ENCODE data around the gene PVALEF.

The PVALEF gene

GRCh38 chr17:81129289-81129688, 36.0 kb upstream of the PVALEF start:
- no peak for DNase-seq

GRCh38 chr17:81129711-81130367, 35.5 kb upstream of the PVALEF start:
- no peak for DNase-seq

- no peak for DNase-seq
Observed at GRCh38 chr17:81130385-81131361, 34.6 kb upstream of the PVALEF start.

DNA sequence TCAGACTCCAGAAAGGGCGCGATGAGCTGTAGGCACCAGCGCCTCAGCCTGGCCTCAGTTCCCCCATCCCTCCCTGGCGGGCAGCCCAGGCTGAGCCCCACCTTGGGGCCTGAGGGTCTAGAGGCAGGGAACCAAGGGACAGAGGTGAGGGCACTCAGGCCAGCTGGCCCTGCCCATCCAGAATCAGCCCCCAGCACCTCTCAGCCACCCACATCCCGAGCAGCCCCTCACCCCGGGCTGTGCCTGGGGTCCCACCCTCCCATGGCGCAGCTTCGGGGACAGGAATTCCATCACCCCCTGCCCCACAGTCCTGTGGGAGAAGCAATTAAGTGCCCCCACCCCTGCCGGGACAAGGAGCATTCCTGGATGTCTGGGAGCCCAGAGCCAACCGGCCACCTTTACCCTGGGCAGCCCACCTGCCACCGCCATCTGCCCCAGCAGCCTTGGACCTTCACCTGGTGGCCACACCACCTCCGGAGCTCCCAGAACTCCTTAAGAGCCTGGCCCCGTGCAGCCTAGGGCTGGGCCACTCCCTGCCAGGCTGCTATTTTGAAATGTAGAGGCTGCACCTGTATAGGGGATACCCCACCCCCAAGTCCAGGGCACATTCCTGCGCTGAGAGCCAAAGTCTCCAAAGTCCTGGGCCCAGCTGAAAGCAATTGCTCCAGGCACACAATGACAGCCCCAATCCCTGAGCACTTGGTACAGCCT, 33.7 kb upstream of the PVALEF start:
- no peak for DNase-seq

- no peak for DNase-seq
Observed at GRCh38 chr17:81132197-81132540, 33.1 kb upstream of the PVALEF start.

DNA sequence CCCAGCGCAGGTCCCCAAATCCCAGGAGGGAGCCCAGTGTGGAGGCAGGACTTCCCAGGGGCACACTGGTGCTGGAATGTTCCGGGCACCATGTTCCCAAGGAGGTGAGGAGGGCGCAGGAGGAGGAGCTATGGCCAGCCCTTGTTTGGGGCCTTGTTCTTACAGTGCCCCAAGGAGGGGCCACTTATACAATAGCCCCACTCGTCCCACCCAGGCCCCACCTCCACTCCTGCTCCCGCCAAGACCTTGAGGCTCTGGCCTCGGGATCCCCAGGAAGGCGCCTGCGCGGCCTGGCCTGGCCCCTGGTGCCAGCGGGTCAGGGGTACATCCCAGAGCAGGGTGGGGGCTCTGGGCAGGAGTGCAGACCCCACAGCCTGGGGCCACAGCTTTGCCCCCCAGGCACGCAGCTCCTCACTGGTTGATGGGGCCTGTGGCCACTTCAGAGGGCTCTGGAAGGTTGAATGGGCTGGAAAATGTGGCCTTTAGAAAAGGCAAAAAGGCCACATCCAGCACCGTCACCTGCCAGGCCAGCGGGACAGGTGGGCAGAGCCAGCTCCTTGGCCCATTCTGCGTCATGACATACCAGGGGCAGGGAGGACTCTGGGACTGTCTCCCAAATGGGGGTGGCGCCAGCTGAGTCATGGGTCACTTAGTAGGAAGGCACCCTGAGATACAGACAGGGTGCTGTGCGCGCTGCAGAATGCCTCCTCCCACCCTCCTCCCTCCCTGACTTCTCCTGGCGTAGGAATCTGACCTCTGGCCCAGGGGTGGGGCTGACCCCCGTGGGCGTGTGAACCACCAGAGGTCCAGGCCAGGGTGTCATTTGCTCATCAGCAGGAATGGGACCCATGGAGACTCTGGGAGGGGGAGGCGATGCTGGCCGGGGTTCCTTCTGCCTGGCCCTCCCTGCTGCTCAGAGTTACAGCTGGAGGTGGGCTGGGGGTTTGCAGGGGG, 32.3 kb upstream of the PVALEF start:
- DNase-seq = no peak

GRCh38 chr17:81134064-81134781, 31.1 kb upstream of the PVALEF start:
- DNase-seq = no peak

- no peak for DNase-seq
Observed at GRCh38 chr17:81135505-81136278, 29.6 kb upstream of the PVALEF start.

- no peak for DNase-seq
Observed at GRCh38 chr17:81136366-81136765, 28.9 kb upstream of the PVALEF start.

DNA sequence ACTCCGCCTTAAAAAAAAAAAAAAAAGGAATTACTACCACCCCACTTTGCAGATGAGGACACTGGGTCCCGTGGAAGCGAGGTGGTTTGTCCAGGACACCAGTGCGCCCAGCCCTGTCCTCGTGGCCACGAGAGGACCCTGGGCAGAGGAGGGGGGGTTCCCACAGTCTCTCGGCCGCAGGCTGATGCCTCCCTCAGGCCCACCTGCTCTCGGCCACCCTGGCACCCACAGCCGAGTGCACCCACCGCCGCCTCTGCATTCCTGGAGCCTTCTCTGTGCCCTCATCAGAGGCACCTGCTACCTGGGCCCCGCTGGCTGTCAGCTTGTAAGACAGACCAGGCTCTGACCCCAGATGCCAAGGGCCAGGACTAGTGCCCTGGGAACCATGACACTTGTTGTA, 28.1 kb upstream of the PVALEF start:
- DNase-seq = no peak

- DNase-seq = no peak
Observed at GRCh38 chr17:81138083-81138482, 27.2 kb upstream of the PVALEF start.

GRCh38 chr17:81138500-81138899, 26.8 kb upstream of the PVALEF start:
- no peak for DNase-seq

DNA sequence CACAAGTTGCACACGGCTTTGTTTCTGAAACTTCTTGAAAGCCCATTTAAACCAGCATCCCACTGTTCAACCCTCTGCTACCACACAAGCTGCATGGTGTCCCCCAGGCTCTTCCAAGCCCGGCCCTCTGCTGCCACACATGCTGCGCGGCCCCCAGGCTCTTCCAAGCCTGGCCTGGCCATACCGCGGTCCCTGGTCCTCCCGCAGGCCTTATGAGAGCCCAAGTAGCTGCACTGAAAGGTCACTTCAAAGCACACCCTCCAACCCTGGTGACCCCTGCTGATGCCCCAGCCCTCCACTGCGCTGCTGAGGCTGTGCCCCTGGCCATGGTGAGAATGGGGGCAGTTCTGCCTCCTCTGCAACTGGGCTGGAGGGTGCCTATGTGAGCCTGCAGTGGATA, 25.9 kb upstream of the PVALEF start:
- DNase-seq = no peak

GRCh38 chr17:81140018-81140417, 25.3 kb upstream of the PVALEF start:
- no peak for DNase-seq

- no peak for DNase-seq
Observed at GRCh38 chr17:81140695-81141094, 24.6 kb upstream of the PVALEF start.

DNA sequence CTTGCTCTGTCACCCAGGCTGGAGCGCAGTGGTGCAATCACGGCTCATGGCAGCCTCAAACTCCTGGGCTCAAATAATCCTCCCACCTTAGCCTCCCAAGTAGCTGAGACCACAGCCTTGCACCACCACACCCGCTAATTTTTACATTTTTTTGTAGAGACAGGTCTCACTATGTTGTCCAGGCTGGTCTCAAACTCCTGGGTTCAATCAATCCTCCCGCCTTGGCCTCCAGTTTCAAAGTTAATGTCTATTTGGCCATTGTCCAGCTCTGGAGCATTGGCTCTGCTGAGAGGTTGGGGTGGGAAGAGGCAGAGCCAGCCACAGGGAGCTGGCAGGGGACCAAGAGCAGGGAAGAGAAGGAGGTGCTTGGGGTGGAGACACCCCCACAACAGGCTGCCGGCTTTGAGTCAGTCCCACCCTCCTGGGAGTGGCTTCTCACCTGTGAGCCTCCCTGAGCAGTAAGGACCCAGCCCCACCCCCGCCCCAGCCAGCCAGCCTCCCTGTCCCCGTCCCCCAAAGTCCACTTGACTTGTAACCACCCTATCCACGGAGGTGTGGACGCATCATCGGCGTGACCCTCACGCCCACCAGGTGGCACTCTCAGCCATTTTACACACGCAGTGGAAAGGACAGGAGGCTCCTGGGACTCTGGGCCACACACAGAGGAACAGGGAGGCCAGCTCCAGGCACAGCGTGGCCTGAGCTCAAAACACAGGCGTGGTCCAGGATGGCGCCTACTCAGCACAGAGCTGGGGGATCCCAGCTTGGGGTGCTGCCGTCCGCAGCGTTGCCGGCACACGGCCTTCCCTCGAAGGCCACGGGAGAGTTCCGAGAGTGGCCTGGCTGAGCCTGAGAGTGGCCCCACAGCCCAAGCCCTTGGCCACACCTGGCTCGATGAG, 22.8 kb upstream of the PVALEF start:
- DNase-seq = peak; percentile 77

DNA sequence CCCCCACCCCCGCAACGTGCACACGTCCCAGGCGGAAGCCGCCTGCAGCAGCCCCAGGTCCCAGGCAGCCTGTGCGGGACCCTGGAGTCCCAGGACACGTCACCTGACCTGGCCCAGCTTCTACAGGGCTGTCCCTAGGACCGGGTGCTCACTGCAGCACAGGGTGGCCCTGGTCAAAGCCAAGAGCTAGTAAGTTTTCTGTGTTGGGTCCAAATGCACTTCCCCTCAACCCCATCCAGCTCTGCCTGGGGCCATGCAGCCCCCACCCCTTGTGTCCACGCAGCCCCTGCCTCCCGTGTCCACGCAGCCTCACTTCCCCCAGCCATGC, 22.1 kb upstream of the PVALEF start:
- DNase-seq = no peak

- DNase-seq = no peak
Observed at GRCh38 chr17:81143717-81144422, 21.4 kb upstream of the PVALEF start.

GRCh38 chr17:81144423-81144781, 20.9 kb upstream of the PVALEF start:
- DNase-seq = no peak

Data from hematopoietic multipotent progenitor cell treated with erythropoietin and hydrocortisone succinate and interleukin-3 and kit ligand, for 8 days (in vitro differentiated cells).